Diencephalon (tissue), 1 donor: Measurements from ENCODE around the gene ZAR1. TPM values are rescaled to one million over a fixed set of nuclear protein-coding genes. Genes with fewer than 3 reads are reported as not detected.

Source experiments
- total RNA-seq: library from RNA; depleted of rRNA; stranded (reverse); fragments of >200 nt; gene quantifications from one replicate; pipeline ENCODE4 v1.2.3, GENCODE V29; 2014

ZAR1 gene
- total RNA-seq, result 0.23 TPM

GRCh38 chr4:48490012-48490679 is at the start of gene ZAR1:
TSS of gene ZAR1 (plus strand) at chr4:48490252. CDS start at chr4:48490292, 40 bp downstream.

DNA sequence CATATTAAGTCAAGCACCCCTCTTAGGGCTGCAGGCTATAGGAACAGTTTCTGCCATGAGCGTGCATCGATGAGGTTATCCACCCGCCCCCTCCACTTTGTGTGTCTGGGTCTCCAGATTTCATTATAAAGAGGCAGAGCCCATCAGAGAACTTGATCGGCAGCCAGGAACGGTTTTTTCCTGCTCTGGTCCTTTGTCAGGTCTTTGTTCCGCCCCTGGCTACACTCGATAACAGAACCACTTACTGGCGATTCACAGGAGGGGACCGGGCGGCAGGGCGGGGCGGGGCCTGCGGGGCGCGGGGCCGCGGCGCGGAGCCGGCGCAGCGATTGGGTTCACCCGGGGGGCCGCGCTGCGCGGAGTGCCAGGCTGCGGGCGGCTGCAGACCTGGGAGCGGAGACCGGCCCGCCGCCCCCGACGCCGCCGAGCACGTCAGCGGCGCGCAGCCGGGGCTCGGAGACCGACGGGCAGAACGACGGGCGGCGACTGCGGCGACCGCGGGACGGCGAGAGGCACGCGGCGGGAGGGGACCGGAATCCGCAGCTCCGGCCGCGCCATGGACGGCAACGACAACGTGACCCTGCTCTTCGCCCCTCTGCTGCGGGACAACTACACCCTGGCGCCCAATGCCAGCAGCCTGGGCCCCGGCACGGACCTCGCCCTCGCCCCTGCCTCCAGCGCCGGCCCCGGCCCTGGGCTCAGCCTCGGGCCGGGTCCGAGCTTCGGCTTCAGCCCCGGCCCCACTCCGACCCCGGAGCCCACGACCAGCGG is 6.9 kb upstream of the ZAR1 start, which contains the start of gene SLC10A4:
SLC10A4 (plus strand) TSS at position 338 of the 771 bp plus-strand sequence; CDS start at position 557, 219 bp downstream.

Other genes with a start within 250 kb of the ZAR1 start
- 1.2 TPM for gene TEC, start 220.4 kb upstream of the ZAR1 start, total RNA-seq
- 176 TPM for gene SLAIN2, start 148.7 kb upstream of the ZAR1 start, total RNA-seq
- gene SLC10A4, start 6.9 kb upstream of the ZAR1 start, total RNA-seq, result 10.1 TPM